HFFc6 (cell line): Measurements from ENCODE around the gene UBE2V1. TPM values are rescaled to one million over a fixed set of nuclear protein-coding genes. Genes with fewer than 3 reads are reported as not detected.

Source experiments
- DNase-seq: peaks from one replicate; pipeline ENCODE4 v3.0.0-alpha.2; 2018
- H3K27ac Mint-ChIP-seq: 2 replicates; pipeline ENCODE4 v1.8.0; 2020; ENCODE audit warnings: mild to moderate bottlenecking, mixed read lengths
- H3K27me3 Mint-ChIP-seq: 2 replicates; pipeline ENCODE4 v1.8.0; 2021; ENCODE audit warnings: mild to moderate bottlenecking, moderate library complexity, mixed read lengths; ENCODE audit not compliant: insufficient read depth
- H3K36me3 Mint-ChIP-seq: 2 replicates; pipeline ENCODE4 v1.8.0; 2021; ENCODE audit warnings: low read depth, mixed read lengths
- H3K4me1 Mint-ChIP-seq: 2 replicates; pipeline ENCODE4 v1.8.0; 2020; ENCODE audit warnings: low read depth, mixed read lengths
- H3K4me3 Mint-ChIP-seq: 2 replicates; pipeline ENCODE4 v1.8.0; 2020; ENCODE audit warnings: mild to moderate bottlenecking, moderate library complexity, mixed read lengths
- H3K9me3 Mint-ChIP-seq: 2 replicates; pipeline ENCODE4 v1.8.0; 2020; ENCODE audit warnings: mild to moderate bottlenecking, mixed read lengths
- total RNA-seq, 6 experiments: library from RNA; stranded (reverse); fragmentation: NEBNext Ultra II Directional; extraction: Animal tissue kit (Norgen Biotek cat#: 25700); gene quantifications; 2 replicates in 1 of 6; 3 replicates in 5 of 6; pipeline ENCODE4 v1.2.3, GENCODE V29; 2021
- TF ChIP-seq, protein P1 (sequence below): fragments of 200-600 bp; sonication (generic); IDR thresholded peaks from 2 replicates; pipeline ENCODE4 v1.5.0; 2021; ENCODE audit warnings: antibody characterized with exemption, mild to moderate bottlenecking

Gene UBE2V1
- total RNA-seq, 6 experiments from 2014 or later: 192 to 242 (median 210) TPM

DNA sequence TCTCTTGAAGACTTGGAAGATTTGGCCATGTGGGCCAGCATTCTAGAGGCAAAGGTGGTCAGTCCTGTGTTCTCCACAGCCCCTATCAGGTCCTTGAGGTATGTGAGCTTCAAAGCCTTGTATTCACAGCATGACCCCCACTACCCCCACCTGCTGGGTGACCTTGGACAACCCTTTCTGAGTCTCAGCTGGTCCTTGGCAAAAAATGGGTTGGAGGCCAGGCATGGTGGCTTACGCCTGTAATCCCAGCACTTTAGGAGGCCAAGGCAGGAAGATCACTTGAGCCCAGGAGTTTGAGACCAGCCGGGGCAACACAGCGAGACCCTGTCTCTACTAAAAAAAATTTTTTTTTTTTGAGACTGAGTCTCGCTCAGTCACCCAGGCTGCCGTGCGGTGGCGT lies 42.6 kb downstream of the UBE2V1 start:
- Mint-ChIP-seq H3K27me3 (no peaks in the 10 kb centered on the region), H3K9me3 (no peaks in the 10 kb centered on the region), H3K4me3 (no peak overlapping the region), H3K27ac (no peak overlapping the region), H3K4me1 (peaks cover 16% of the 10 kb centered on the region), H3K36me3 (no peaks in the 10 kb centered on the region)
- TF ChIP-seq, protein P1, sequence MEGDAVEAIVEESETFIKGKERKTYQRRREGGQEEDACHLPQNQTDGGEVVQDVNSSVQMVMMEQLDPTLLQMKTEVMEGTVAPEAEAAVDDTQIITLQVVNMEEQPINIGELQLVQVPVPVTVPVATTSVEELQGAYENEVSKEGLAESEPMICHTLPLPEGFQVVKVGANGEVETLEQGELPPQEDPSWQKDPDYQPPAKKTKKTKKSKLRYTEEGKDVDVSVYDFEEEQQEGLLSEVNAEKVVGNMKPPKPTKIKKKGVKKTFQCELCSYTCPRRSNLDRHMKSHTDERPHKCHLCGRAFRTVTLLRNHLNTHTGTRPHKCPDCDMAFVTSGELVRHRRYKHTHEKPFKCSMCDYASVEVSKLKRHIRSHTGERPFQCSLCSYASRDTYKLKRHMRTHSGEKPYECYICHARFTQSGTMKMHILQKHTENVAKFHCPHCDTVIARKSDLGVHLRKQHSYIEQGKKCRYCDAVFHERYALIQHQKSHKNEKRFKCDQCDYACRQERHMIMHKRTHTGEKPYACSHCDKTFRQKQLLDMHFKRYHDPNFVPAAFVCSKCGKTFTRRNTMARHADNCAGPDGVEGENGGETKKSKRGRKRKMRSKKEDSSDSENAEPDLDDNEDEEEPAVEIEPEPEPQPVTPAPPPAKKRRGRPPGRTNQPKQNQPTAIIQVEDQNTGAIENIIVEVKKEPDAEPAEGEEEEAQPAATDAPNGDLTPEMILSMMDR: no peak
- no peak for DNase-seq

DNA sequence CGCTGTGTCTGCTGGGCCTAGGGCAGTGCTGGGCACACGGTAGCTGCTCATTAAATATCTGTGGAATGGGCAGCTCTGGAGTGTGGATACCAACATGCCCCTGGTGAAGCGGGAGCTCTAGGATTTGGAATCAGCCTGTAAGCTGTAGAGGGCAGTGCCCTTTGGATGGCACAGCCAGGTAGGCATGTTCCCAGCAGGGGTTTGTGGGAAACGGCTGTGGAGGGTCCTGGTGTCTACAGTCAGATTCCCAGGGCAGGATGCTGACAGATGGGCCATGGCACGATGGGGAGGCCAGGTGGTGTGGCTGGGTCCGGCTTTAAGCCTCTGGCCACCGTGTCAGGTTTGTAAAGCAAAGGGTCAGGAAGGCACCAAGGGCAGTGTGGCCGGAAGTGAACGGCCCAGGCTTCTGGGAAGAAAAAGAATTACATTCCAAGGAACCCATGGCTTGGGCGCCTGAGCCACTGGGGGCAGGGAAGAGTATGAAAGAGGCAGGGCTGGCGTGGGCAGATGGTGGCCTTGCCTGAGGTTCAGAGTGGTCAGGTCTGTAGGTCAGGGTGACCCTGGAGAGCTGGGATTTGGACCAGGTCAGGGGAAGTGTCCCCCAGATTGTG lies 44.8 kb downstream of the UBE2V1 start:
- Mint-ChIP-seq H3K27ac (no peak overlapping the region), H3K27me3 (no peaks in the 10 kb centered on the region), H3K4me3 (no peak overlapping the region), H3K9me3 (no peaks in the 10 kb centered on the region), H3K4me1 (peaks cover 15% of the 10 kb centered on the region), H3K36me3 (no peaks in the 10 kb centered on the region)
- DNase-seq: no peak
- TF ChIP-seq, protein P1: no peak

DNA sequence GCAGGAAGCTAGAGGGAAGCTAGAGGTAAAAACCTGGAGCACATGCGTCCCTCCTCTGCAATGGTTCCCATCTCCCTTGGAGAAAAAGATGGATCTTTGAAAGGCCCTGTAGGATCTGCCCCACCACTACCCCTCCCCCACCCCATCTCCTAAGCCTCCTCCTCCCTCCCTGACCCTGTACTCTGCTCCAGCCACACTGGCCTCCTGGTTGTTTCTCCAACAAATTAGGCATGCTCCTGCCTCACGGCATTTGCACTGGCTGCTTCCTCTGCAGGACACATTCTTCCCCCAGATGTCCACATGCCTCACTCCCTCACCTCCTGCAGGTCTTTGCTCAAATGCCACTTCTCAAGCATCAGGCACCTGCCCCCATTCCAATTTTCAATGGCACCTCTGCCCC lies 45.5 kb downstream of the UBE2V1 start:
- no peak overlapping the region for H3K4me3 Mint-ChIP-seq
- no peaks in the 10 kb centered on the region for H3K9me3 Mint-ChIP-seq
- no peaks in the 10 kb centered on the region for H3K36me3 Mint-ChIP-seq
- H3K27ac Mint-ChIP-seq: no peak overlapping the region
- peaks cover 15% of the 10 kb centered on the region for H3K4me1 Mint-ChIP-seq
- H3K27me3 Mint-ChIP-seq: no peaks in the 10 kb centered on the region
- TF ChIP-seq, protein P1: no peak
- DNase-seq: no peak

DNA sequence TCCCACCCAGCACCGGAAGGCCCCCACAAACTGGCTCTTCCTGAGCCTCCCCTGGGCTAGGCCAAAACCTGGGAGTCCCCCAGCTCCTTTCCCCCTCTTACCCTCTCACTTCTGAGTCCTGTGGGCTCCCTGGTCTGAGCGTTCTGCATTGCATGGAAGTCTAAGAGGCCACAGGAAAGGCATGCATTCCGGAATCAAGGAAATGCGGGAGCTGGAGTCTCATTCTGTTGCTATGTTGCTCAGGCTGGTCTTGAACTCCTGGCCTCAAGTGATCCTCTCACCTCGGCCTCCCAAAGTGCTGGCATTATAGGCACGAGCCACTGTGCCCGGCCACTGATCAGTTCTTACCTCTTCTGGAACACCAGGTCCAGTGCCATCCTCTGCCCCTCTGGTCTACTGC lies 45.9 kb downstream of the UBE2V1 start:
- TF ChIP-seq, protein P1: no peak
- DNase-seq: no peak
- H3K4me1 Mint-ChIP-seq: peaks cover 15% of the 10 kb centered on the region
- H3K9me3 Mint-ChIP-seq: no peaks in the 10 kb centered on the region
- no peaks in the 10 kb centered on the region for H3K36me3 Mint-ChIP-seq
- H3K27ac Mint-ChIP-seq: no peak overlapping the region
- no peaks in the 10 kb centered on the region for H3K27me3 Mint-ChIP-seq
- H3K4me3 Mint-ChIP-seq: no peak overlapping the region

DNA sequence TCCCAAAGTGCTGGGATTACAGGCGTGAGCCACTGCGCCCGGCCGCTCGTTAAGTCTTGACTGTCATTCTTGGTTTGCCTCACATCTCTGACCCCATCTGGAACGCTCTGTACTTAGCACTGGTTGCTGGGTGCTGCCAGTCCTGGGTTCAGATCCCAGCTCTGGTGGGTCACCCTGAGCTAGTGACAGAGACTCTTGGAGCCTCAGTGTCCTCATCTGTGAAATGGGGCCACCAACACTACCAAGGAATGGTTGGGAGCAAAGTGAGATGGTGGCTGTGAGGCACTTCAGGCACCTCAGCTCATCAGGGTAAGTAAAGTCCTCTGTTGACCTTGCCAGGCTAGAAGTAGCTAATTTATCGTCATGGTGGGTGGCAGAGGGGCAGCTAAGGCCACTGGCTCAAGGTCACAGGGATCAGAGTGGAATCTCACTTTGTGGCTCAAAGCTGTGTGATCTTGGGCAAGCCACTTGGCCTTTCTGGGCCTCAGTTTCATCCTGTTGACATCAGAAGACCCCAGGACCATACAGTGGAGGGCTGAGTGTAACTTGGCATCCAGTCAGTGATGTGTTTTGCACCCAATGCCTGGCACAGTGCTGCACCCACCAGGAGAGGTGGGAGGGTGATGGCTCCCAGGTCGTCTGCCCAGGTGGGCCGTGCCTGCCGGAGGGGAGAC lies 46.7 kb downstream of the UBE2V1 start:
- TF ChIP-seq, protein P1: no peak
- H3K27ac Mint-ChIP-seq: no peak overlapping the region

More for the DNA sequence above, 46.7 kb downstream of the UBE2V1 start:
- Mint-ChIP-seq H3K4me3 (no peak overlapping the region), H3K4me1 (peaks cover 11% of the 10 kb centered on the region), H3K9me3 (no peaks in the 10 kb centered on the region), H3K27me3 (no peaks in the 10 kb centered on the region), H3K36me3 (no peaks in the 10 kb centered on the region)
- no peak for DNase-seq
